ENCODE measurements around the gene ZNF106. TPM values are rescaled to one million over a fixed set of nuclear protein-coding genes. Genes with fewer than 3 reads are reported as not detected.

ZNF106 gene
- total RNA-seq, 4 donors from 2014 or later = 54.5 to 92.9 (median 63.9) TPM

DNA sequence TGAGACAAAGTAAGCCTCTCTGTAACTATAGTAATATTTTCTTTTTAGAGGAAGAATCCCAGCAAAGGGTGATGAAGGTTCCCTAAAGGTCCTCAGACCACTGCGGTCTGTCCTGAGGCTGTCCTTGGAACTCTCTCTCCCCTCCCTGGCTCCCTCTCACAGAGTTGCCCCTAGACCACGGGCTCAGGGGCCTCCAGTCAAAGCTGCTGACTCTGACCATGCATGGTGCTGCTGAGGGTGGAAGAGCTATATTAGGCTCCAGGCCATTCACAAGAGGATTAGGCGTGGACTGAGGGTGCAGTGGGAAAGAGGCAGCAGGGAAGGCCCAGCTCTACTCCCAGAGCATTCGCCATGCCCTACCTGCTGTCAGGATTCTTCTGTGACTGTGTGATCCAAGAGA, 117.0 kb downstream of the ZNF106 start:
- 86 to 90% methylated on average over 4 of the region's 4 CpGs for WGBS, 2 donors
- Histone ChIP-seq H3K4me3 (no peak overlapping the region), H3K36me3 (peaks cover 0 to 29% (median 0%) of the 10 kb centered on the region in 3 donors), H3K9me3 (no peaks in the 10 kb centered on the region), H3K4me1 (no peaks in the 10 kb centered on the region), H3K27me3 (no peaks in the 10 kb centered on the region), H3K27ac (no peak overlapping the region)
- no peak for DNase-seq (ENCODE audit: low spot score in 2 of 2)
- no peak for TF ChIP-seq EP300 (IDR thresholded peaks at IDR 0.05)
- no peak for TF ChIP-seq POLR2A (IDR thresholded peaks at IDR 0.05)
- TF ChIP-seq, protein P1, sequence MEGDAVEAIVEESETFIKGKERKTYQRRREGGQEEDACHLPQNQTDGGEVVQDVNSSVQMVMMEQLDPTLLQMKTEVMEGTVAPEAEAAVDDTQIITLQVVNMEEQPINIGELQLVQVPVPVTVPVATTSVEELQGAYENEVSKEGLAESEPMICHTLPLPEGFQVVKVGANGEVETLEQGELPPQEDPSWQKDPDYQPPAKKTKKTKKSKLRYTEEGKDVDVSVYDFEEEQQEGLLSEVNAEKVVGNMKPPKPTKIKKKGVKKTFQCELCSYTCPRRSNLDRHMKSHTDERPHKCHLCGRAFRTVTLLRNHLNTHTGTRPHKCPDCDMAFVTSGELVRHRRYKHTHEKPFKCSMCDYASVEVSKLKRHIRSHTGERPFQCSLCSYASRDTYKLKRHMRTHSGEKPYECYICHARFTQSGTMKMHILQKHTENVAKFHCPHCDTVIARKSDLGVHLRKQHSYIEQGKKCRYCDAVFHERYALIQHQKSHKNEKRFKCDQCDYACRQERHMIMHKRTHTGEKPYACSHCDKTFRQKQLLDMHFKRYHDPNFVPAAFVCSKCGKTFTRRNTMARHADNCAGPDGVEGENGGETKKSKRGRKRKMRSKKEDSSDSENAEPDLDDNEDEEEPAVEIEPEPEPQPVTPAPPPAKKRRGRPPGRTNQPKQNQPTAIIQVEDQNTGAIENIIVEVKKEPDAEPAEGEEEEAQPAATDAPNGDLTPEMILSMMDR (IDR thresholded peaks at IDR 0.05) = no peak

DNA sequence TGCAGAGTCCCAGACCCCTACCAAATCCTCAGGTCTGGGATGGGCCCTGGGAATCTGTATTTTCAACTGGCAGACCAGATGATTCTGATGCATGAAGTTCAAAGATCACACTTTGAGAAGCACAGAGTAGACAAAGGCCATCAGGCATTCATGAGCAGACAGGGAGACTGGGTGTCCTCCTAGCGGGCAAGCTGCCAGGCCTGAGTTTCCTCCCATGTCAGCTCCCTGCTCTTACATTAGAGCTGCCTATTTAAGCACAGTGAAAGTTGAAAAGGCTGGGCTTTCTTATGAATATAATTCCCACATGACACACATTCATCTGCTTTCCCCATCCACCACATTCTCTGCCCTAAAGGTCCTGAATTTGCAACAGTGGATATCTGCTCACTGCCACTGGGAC, 117.7 kb downstream of the ZNF106 start:
- no peaks in the 10 kb centered on the region for H3K4me1 ChIP-seq
- no peaks in the 10 kb centered on the region for H3K9me3 ChIP-seq
- TF ChIP-seq EP300 (IDR thresholded peaks at IDR 0.05) = no peak
- TF ChIP-seq, protein P1 (IDR thresholded peaks at IDR 0.05) = no peak
- no peak for TF ChIP-seq POLR2A (IDR thresholded peaks at IDR 0.05)
- H3K27ac ChIP-seq = no peak overlapping the region
- DNase-seq (ENCODE audit: low spot score in 2 of 2) = no peak
- H3K36me3 ChIP-seq = peaks cover 0 to 29% (median 0%) of the 10 kb centered on the region in 3 donors
- no peak overlapping the region for H3K4me3 ChIP-seq
- H3K27me3 ChIP-seq = no peaks in the 10 kb centered on the region
- 80 to 89% methylated on average over 1 of the region's 1 CpG for WGBS, 2 donors

- 77 to 84% methylated on average over 2 of the region's 2 CpGs for WGBS, 2 donors
- Histone ChIP-seq H3K36me3 (peaks cover 0 to 23% (median 0%) of the 10 kb centered on the region in 3 donors), H3K9me3 (no peaks in the 10 kb centered on the region), H3K27me3 (no peaks in the 10 kb centered on the region), H3K27ac (no peak overlapping the region), H3K4me3 (no peak overlapping the region), H3K4me1 (no peaks in the 10 kb centered on the region)
- TF ChIP-seq EP300 (IDR thresholded peaks at IDR 0.05) = no peak
- no peak for TF ChIP-seq POLR2A (IDR thresholded peaks at IDR 0.05)
- TF ChIP-seq, protein P1 (IDR thresholded peaks at IDR 0.05) = no peak
- DNase-seq (ENCODE audit: low spot score in 2 of 2) = no peak
Observed at GRCh38 chr15:42371096-42371495, 119.8 kb downstream of the ZNF106 start.

DNA sequence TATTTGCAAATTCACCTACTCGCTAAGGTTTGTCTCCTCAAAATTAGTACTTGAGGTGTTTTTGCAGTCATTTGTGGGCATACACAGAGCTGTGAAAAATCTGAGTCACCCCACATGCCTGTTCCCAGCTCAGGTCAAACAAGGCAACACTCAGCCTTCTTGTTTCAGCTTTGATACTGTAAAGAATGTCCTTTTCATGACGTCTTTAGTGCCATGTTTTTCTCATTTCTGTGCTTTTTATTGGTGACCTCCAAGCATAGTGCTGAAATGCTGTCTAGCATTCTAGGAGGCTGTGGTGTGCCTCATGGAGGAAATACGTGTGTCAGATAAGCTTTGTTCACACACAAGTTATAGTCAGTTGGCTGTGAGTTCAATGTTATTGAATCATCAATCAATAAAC, 122.8 kb downstream of the ZNF106 start:
- Histone ChIP-seq H3K4me1 (no peaks in the 10 kb centered on the region), H3K4me3 (no peak overlapping the region), H3K36me3 (peaks cover 0 to 23% (median 0%) of the 10 kb centered on the region in 3 donors), H3K27ac (no peak overlapping the region), H3K9me3 (no peaks in the 10 kb centered on the region), H3K27me3 (no peaks in the 10 kb centered on the region)
- TF ChIP-seq EP300 (IDR thresholded peaks at IDR 0.05) = no peak
- WGBS, 2 donors = 52 to 59% methylated on average over 3 of the region's 3 CpGs
- DNase-seq (ENCODE audit: low spot score in 2 of 2) = no peak

- Histone ChIP-seq H3K4me1 (no peaks in the 10 kb centered on the region), H3K36me3 (peaks cover 0 to 26% (median 0%) of the 10 kb centered on the region in 3 donors), H3K27me3 (no peaks in the 10 kb centered on the region), H3K4me3 (no peak overlapping the region), H3K9me3 (no peaks in the 10 kb centered on the region), H3K27ac (no peak overlapping the region)
- no peak for TF ChIP-seq EP300 (IDR thresholded peaks at IDR 0.05)
- TF ChIP-seq, protein P1 (IDR thresholded peaks at IDR 0.05) = no peak
- no peak for TF ChIP-seq POLR2A (IDR thresholded peaks at IDR 0.05)
- DNase-seq (ENCODE audit: low spot score in 2 of 2) = no peak
- WGBS, 2 donors = 58 to 62% methylated on average over 5 of the region's 5 CpGs
Observed at GRCh38 chr15:42367041-42367440, 123.9 kb downstream of the ZNF106 start.
